ENCODE measurements around the gene GRM7. TPM values are rescaled to one million over a fixed set of nuclear protein-coding genes. Genes with fewer than 3 reads are reported as not detected.

GRM7 gene
- total and polyA plus RNA-seq, 2 of the 4 experiments (the other 2 are of a cell fraction), result not detected

GRCh38 chr3:6862880-6863195 is 1.9 kb downstream of the GRM7 start:
- TF ChIP-seq RAD21 (IDR thresholded peaks at IDR 0.05; ENCODE audit: low read length) (no peak), MAFK (IDR thresholded peaks at IDR 0.05; ENCODE audit: low read depth, low read length) (no peak), MAZ (IDR thresholded peaks at IDR 0.05; ENCODE audit: borderline replicate concordance, low read depth, low read length) (no peak)
- dilution Hi-C loops (cut with HindIII; ENCODE audit: low sequenced_read_pairs, unreplicated experiment), result no loop called here
- no TSS peak for BruUV-seq (replicated peaks)
- Histone ChIP-seq H3K36me3 (ENCODE audit: control insufficient read depth, insufficient read depth, low read length) (no peaks in the 10 kb centered on the region), H3K14ac (replicated peaks; ENCODE audit: low read depth, low read length) (no peak overlapping the region), H3K9me3 (ENCODE audit: control insufficient read depth, insufficient read depth, low read length) (peaks cover 17% of the 10 kb centered on the region), H2AK5ac (ENCODE audit: low read depth, low read length) (no peak overlapping the region), H2AK9ac (replicated peaks; ENCODE audit: low read depth, low read length, poor library complexity) (no peak overlapping the region), H3K56ac (ENCODE audit: extremely low read depth, insufficient read depth, low read length) (no peak overlapping the region), H4K5ac (ENCODE audit: low read depth, low read length) (no peak overlapping the region), H2BK15ac (ENCODE audit: low read depth, low read length) (no peak overlapping the region), H2AFZ (replicated peaks; ENCODE audit: low read length, poor library complexity) (no peak overlapping the region), H3K4ac (ENCODE audit: low read depth, low read length) (no peak overlapping the region), H4K20me1 (ENCODE audit: insufficient read depth, low read length) (no peaks in the 10 kb centered on the region), H3K4me1 (ENCODE audit: control insufficient read depth, insufficient read depth, low read length) (no peaks in the 10 kb centered on the region), H4K8ac (ENCODE audit: low read depth in 2 of 2, low read length in 2 of 2) (no peak overlapping the region), H2BK120ac (ENCODE audit: low read depth, low read length) (no peak overlapping the region), H3K27ac (ENCODE audit: insufficient read depth, low read length) (no peak overlapping the region), H3K79me1 (ENCODE audit: low read depth in 1 of 2, low read length in 2 of 2) (no peaks in the 10 kb centered on the region), H2BK5ac (ENCODE audit: low read depth, low read length, poor library complexity, severe bottlenecking) (no peak overlapping the region), H4K91ac (ENCODE audit: insufficient read depth, low read depth, low read length) (no peak overlapping the region), H2BK20ac (ENCODE audit: low read depth, low read length) (no peak overlapping the region), H3K23ac (ENCODE audit: low read depth, low read length) (no peak overlapping the region), H3K4me2 (ENCODE audit: low read depth, low read length) (no peak overlapping the region), H3K9ac (ENCODE audit: low read depth, low read length) (no peak overlapping the region), H3K4me3 (ENCODE audit: insufficient read depth, low read depth, low read length) (no peak overlapping the region), H3K27me3 (ENCODE audit: control insufficient read depth, insufficient read depth, low read length) (no peaks in the 10 kb centered on the region), H3K9me1 (ENCODE audit: insufficient read depth, low read length) (no peaks in the 10 kb centered on the region), H3K18ac (ENCODE audit: low read depth, low read length) (no peak overlapping the region)
- intact Hi-C loops (cut with micrococcal nuclease), result no loop called here
- in situ Hi-C loops (cut with MboI; ENCODE audit: low sequenced_read_pairs), result no loop called here
- CTCF ChIA-PET, result no interaction called here
- POLR2A ChIA-PET (ENCODE audit: unreplicated experiment), result no interaction called here
- no CpG with 5 or more reads among the region's 7 CpGs for WGBS, 2 experiments (ENCODE audit: extremely low coverage in 2 of 2, insufficient read length in 1 of 2)
- no peak for DNase-seq
- ATAC-seq (ENCODE audit: low read depth), result no peak

Measured in IMR-90 (cell line).